Memory B cell (primary cell): ENCODE data around the gene RBMS3.
"Not testable (repeated sequence)": the region's sequence is repeated elsewhere in the genome, so short reads cannot be mapped to it uniquely, and the experiment has no call there.

Experiments used
- ATAC-seq: fragments of 150-1000 bp; cut with Tn5 transposase; 2 replicates; pipeline ENCODE4 v1.10.0; 2021; ENCODE audit warnings: low read depth, mild to moderate bottlenecking, moderate library complexity
- DNase-seq, 2 donors: peaks; one replicate each; pipeline ENCODE4 v3.0.0; 2022; ENCODE audit warnings: low spot score in 2 of 2
- H3K27ac Mint-ChIP-seq: one replicate; pipeline ENCODE4 v1.8.0; 2022; ENCODE audit warnings: mild to moderate bottlenecking, moderate library complexity, mixed read lengths
- H3K27me3 Mint-ChIP-seq: one replicate; pipeline ENCODE4 v1.8.0; 2022; ENCODE audit warnings: mixed read lengths
- H3K36me3 Mint-ChIP-seq: one replicate; pipeline ENCODE4 v1.8.0; 2022; ENCODE audit warnings: mild to moderate bottlenecking, mixed read lengths
- H3K4me1 Mint-ChIP-seq: one replicate; pipeline ENCODE4 v1.8.0; 2022; ENCODE audit warnings: mixed read lengths
- H3K4me3 Mint-ChIP-seq: one replicate; pipeline ENCODE4 v1.8.0; 2022; ENCODE audit warnings: mild to moderate bottlenecking, moderate library complexity, mixed read lengths
- H3K9me3 Mint-ChIP-seq: one replicate; pipeline ENCODE4 v1.8.0; 2022; ENCODE audit warnings: mixed read lengths

The RBMS3 gene

DNA sequence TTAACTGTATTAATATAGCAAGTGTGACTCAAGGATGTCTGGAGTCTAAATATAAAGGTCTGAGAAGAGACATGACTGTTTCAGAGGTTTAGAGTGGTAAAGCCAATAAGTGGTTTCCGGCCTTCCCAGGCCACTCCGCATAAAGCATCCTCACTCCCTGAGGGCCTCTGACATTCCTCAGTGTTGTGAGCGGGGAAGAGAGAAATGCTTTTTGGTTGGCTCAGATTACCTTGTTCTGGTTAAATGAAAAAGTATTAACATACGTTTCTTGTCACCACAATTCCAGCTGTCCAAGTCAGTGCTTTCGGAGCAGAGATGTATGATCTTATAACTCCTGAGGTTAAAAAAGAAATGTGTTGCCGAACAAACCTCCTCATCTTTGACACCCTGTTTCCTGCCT lies 103.8 kb downstream of the RBMS3 start:
- H3K9me3 Mint-ChIP-seq: peaks cover 7% of the 10 kb centered on the region
- no peak for ATAC-seq
- H3K27me3 Mint-ChIP-seq: no peaks in the 10 kb centered on the region
- H3K4me3 Mint-ChIP-seq: no peak overlapping the region
- DNase-seq: no peak
- H3K4me1 Mint-ChIP-seq: no peaks in the 10 kb centered on the region
- no peak overlapping the region for H3K27ac Mint-ChIP-seq
- H3K36me3 Mint-ChIP-seq: no peaks in the 10 kb centered on the region

- Mint-ChIP-seq H3K9me3 (peaks cover 7% of the 10 kb centered on the region), H3K27me3 (no peaks in the 10 kb centered on the region), H3K4me3 (no peak overlapping the region), H3K27ac (no peak overlapping the region), H3K36me3 (no peaks in the 10 kb centered on the region), H3K4me1 (no peaks in the 10 kb centered on the region)
- DNase-seq (no peak), ATAC-seq (no peak)
These were observed 104.4 kb downstream of the RBMS3 start for GRCh38 chr3:29385046-29385830.

DNA sequence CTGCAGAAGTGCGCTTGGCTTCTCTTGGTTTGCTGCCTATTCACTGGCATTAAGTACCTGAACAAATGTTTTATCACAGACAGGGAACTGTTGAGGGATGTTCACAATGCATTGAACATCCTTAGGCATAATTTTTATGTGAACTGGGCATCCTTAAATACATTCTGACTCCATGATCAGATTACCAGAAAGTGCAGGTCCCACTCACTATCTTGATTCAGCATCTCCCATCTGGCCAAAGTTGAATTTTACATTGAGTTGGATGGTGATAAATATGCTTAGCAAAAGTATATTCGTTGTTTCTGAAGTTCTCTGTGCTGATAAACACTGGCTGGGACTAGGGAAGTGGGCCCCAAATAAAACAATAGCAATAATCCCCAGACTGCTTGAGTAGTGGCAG lies 108.5 kb downstream of the RBMS3 start:
- DNase-seq: no peak
- Mint-ChIP-seq H3K4me1 (no peaks in the 10 kb centered on the region), H3K27ac (no peak overlapping the region), H3K4me3 (no peak overlapping the region), H3K27me3 (no peaks in the 10 kb centered on the region), H3K36me3 (no peaks in the 10 kb centered on the region), H3K9me3 (peaks cover 7% of the 10 kb centered on the region)
- no peak for ATAC-seq

- Mint-ChIP-seq H3K4me1 (no peaks in the 10 kb centered on the region), H3K36me3 (no peaks in the 10 kb centered on the region), H3K9me3 (peaks cover 6% of the 10 kb centered on the region), H3K27me3 (no peaks in the 10 kb centered on the region), H3K4me3 (no peak overlapping the region), H3K27ac (no peak overlapping the region)
- DNase-seq (no peak), ATAC-seq (no peak)
These were observed 111.9 kb downstream of the RBMS3 start for GRCh38 chr3:29392625-29393388.

DNA sequence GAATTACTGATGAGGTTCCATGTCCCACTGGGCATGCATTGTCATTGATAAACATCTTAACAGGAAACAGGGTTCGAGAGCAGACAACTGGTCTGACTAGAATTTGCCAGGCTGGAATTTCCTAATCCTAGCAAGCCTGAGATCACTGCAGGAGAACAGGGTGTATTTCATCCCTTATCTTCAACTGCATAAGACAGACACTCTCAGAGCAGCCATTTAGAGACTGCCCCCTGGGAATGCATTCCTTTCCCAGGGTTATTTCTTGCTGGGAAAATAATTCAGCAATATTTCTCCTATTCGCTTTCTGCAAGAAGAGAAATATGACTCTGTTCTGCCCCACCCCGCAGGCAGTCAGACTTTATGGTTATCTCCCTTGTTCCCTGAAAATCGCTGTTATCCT lies 113.1 kb downstream of the RBMS3 start:
- not testable (repeated sequence) for H3K27me3 Mint-ChIP-seq, H3K27ac Mint-ChIP-seq, ATAC-seq, H3K36me3 Mint-ChIP-seq, H3K4me1 Mint-ChIP-seq, H3K9me3 Mint-ChIP-seq, DNase-seq, H3K4me3 Mint-ChIP-seq

- Mint-ChIP-seq H3K4me1 (no peaks in the 10 kb centered on the region), H3K27ac (no peak overlapping the region), H3K27me3 (no peaks in the 10 kb centered on the region), H3K9me3 (peaks cover 7% of the 10 kb centered on the region), H3K36me3 (no peaks in the 10 kb centered on the region), H3K4me3 (no peak overlapping the region)
- no peak for DNase-seq
- no peak for ATAC-seq
These were observed 116.5 kb downstream of the RBMS3 start for GRCh38 chr3:29397406-29397805.

- Mint-ChIP-seq H3K27me3 (no peaks in the 10 kb centered on the region), H3K4me3 (no peak overlapping the region), H3K36me3 (no peaks in the 10 kb centered on the region), H3K4me1 (no peaks in the 10 kb centered on the region), H3K9me3 (peaks cover 6% of the 10 kb centered on the region), H3K27ac (no peak overlapping the region)
- no peak for ATAC-seq
- no peak for DNase-seq
These were observed 117.9 kb downstream of the RBMS3 start for GRCh38 chr3:29398787-29399186.

DNA sequence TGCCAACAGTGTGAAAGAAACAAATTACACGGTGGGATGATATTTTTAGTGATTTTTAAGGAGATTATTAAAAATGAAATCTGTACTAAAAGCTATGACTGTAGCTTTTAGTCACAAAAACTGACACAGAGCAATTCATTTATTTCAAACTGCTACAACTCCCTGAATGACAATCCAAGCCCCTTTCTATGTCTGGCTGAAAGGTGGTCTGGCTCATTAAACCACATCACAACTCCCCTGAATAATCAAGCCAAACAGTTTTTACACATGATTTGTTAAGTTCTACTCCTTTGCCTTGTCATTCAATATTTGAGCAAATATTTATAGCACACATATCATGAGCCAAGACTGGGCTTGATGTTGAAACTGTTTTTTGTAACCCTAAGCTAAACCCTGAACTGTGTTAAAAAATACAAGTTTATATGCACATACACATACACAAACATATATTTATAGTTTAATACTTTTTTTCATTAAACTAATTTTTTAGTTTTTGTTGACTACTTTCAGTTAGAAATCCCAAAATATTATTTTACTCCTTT lies 125.5 kb downstream of the RBMS3 start:
- no peaks in the 10 kb centered on the region for H3K27me3 Mint-ChIP-seq
- DNase-seq (no peak), ATAC-seq (no peak)
- no peaks in the 10 kb centered on the region for H3K36me3 Mint-ChIP-seq
- H3K9me3 Mint-ChIP-seq: no peaks in the 10 kb centered on the region
- no peak overlapping the region for H3K27ac Mint-ChIP-seq
- no peak overlapping the region for H3K4me3 Mint-ChIP-seq
- no peaks in the 10 kb centered on the region for H3K4me1 Mint-ChIP-seq

DNA sequence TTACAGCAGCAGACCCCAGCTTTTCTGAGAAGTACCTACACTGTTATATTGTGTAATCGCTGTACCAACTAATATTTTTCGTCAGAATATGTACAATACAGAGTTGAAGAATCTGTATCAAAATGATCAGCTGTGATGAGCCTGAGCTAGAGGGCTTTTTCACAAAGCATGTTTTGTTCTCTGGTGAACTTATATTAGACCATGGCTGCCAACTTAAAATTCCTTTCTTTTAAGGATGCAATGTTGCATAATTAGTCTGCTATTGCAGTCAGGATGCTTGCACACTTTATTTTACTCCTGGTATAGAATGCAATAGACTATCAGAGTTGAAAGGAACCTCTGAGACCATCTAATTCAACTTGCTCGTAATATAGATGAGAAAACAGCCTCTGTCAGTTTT lies 127.8 kb downstream of the RBMS3 start:
- no peaks in the 10 kb centered on the region for H3K9me3 Mint-ChIP-seq
- no peaks in the 10 kb centered on the region for H3K27me3 Mint-ChIP-seq
- H3K4me1 Mint-ChIP-seq: no peaks in the 10 kb centered on the region
- H3K36me3 Mint-ChIP-seq: no peaks in the 10 kb centered on the region
- H3K27ac Mint-ChIP-seq: no peak overlapping the region
- H3K4me3 Mint-ChIP-seq: no peak overlapping the region
- ATAC-seq: no peak
- no peak for DNase-seq

DNA sequence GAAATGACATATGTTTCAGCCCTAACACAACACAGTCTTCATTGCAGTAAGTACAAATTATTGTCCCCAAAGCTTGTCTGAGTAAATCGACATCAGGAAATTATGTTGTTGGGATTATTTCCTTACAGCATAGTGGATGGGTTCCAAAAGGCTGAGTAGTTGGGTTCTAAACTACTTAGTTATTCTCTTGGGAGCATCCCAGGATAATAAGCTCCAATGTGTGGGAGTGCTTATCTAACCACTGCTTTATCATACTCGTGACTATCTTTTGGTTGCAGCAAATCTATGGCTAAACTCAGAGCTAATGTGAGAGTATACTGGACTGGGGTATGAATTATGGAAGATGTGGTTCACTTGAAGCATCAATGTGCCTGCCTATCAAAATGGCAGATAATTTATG lies 128.5 kb downstream of the RBMS3 start:
- no peaks in the 10 kb centered on the region for H3K27me3 Mint-ChIP-seq
- ATAC-seq: no peak
- no peak for DNase-seq
- no peaks in the 10 kb centered on the region for H3K36me3 Mint-ChIP-seq
- no peak overlapping the region for H3K4me3 Mint-ChIP-seq
- no peaks in the 10 kb centered on the region for H3K9me3 Mint-ChIP-seq
- no peak overlapping the region for H3K27ac Mint-ChIP-seq
- H3K4me1 Mint-ChIP-seq: no peaks in the 10 kb centered on the region

GRCh38 chr3:29410220-29410619 lies 129.3 kb downstream of the RBMS3 start:
- Mint-ChIP-seq H3K9me3 (no peaks in the 10 kb centered on the region), H3K27ac (no peak overlapping the region), H3K27me3 (no peaks in the 10 kb centered on the region), H3K4me1 (no peaks in the 10 kb centered on the region), H3K36me3 (no peaks in the 10 kb centered on the region), H3K4me3 (no peak overlapping the region)
- DNase-seq (no peak), ATAC-seq (no peak)

DNA sequence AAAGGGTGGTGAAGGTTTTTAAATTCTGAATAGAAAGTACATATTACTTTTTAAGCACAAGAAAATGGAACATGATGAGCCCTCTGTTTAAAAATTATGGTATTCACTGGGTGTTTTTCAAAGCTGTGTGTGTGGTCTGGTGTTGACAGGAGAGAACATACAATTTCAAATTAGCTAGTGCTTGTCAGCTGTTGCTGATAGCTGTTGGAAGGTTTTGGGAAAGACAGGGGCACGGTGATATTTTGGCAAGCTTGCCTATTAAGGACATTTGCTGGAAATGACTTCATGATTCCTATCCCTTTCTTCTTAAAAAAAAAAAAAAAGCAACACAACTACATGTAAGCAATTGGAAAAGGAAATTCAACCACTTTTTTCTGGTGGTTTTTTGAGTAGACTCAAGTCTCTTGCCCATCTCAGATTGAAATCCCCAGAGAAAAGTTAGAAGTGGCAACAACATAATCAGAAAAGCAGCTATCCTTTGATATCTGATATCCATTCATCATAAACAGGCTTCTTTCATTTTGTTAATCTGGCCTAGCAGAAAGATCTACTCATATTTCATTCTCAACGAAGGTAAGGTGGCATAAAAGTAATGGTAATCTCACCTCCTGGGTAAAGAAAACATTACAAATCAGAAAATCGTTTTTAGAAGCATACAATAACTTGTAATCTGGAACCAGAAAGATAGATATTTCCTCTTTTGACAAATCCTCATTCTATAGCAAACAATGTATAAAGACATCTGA lies 130.0 kb downstream of the RBMS3 start:
- no peak overlapping the region for H3K27ac Mint-ChIP-seq
- H3K4me1 Mint-ChIP-seq: no peaks in the 10 kb centered on the region
- DNase-seq (no peak), ATAC-seq (no peak)
- H3K4me3 Mint-ChIP-seq: no peak overlapping the region
- no peaks in the 10 kb centered on the region for H3K36me3 Mint-ChIP-seq
- H3K27me3 Mint-ChIP-seq: no peaks in the 10 kb centered on the region
- H3K9me3 Mint-ChIP-seq: no peaks in the 10 kb centered on the region

DNA sequence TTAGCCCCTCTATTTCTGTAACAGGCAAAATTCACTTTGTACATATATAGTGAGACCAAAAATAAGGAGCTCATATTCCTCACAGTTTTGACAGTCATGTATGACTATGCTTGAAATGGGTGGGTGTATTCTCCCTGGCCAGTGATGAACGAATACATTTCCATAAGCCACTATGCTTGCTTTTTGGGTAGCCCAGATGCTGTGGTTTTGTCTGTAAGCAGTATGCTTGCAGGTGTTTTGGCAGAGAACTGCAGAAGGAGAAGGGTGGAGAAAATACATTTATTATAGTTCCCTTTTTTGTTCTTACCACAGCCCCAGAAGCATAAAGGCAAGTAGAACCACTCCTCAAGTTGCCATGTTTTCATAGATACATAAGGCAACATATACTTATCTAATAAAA lies 131.2 kb downstream of the RBMS3 start:
- H3K9me3 Mint-ChIP-seq: no peaks in the 10 kb centered on the region
- peak; percentile 21 for ATAC-seq
- H3K4me3 Mint-ChIP-seq: no peak overlapping the region
- H3K27ac Mint-ChIP-seq: no peak overlapping the region
- no peak for DNase-seq
- no peaks in the 10 kb centered on the region for H3K36me3 Mint-ChIP-seq
- no peaks in the 10 kb centered on the region for H3K4me1 Mint-ChIP-seq
- no peaks in the 10 kb centered on the region for H3K27me3 Mint-ChIP-seq
